MG63 (cell line): ENCODE measurements around the gene PRKAG2. TPM values are rescaled to one million over a fixed set of nuclear protein-coding genes. Genes with fewer than 3 reads are reported as not detected.
"Not testable (repeated sequence)": the region's sequence is repeated elsewhere in the genome, so short reads cannot be mapped to it uniquely, and the experiment has no call there.

Experiments
- DNase-seq: peaks from one replicate; pipeline ENCODE4 v3.0.0-alpha.2; 2020
- H3K27me3 ChIP-seq: fragments of 250-450 bp; sonication (Bioruptor Pico); 2 replicates; pipeline ENCODE4 v1.5.1; 2020; ENCODE audit warnings: mild to moderate bottlenecking, moderate library complexity
- H3K36me3 ChIP-seq: fragments of 250-450 bp; sonication (Bioruptor Pico); 2 replicates; pipeline ENCODE4 v1.5.1; 2020; ENCODE audit warnings: mild to moderate bottlenecking, moderate library complexity
- H3K4me3 ChIP-seq: fragments of 250-450 bp; sonication (Bioruptor Pico); 2 replicates; pipeline ENCODE4 v1.5.1; 2020; ENCODE audit warnings: mild to moderate bottlenecking, moderate library complexity
- H3K9me3 ChIP-seq: fragments of 250-450 bp; sonication (Bioruptor Pico); 2 replicates; pipeline ENCODE4 v1.5.1; 2020; ENCODE audit warnings: mild to moderate bottlenecking, moderate library complexity
- total RNA-seq: library from RNA; depleted of rRNA; stranded (reverse); fragments of >200 nt; shearing (Covaris generic); gene quantifications from 2 replicates; pipeline ENCODE4 v1.2.3, GENCODE V29; 2014; ENCODE audit warnings: low replicate concordance

The PRKAG2 gene
- total RNA-seq, 1 experiment from 2014 or later: 15.2 TPM

DNA sequence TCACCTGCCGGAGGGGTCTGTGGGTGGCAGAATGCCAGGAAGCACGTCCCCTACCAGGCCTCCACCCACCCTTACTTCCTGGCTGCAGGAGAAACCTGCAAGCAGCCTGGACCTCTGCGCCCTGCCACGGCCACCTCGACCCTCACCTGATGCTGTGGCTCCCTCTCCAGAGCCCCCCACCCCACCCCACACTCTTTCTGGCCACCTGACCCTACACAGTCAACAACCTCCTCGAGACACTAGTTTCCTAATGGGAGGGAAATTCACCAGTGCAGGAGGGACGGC, 91.3 kb downstream of the PRKAG2 start:
- H3K36me3 ChIP-seq: no peaks in the 10 kb centered on the region
- no peak for DNase-seq
- H3K27me3 ChIP-seq: no peaks in the 10 kb centered on the region
- no peak overlapping the region for H3K4me3 ChIP-seq
- H3K9me3 ChIP-seq: no peaks in the 10 kb centered on the region

DNA sequence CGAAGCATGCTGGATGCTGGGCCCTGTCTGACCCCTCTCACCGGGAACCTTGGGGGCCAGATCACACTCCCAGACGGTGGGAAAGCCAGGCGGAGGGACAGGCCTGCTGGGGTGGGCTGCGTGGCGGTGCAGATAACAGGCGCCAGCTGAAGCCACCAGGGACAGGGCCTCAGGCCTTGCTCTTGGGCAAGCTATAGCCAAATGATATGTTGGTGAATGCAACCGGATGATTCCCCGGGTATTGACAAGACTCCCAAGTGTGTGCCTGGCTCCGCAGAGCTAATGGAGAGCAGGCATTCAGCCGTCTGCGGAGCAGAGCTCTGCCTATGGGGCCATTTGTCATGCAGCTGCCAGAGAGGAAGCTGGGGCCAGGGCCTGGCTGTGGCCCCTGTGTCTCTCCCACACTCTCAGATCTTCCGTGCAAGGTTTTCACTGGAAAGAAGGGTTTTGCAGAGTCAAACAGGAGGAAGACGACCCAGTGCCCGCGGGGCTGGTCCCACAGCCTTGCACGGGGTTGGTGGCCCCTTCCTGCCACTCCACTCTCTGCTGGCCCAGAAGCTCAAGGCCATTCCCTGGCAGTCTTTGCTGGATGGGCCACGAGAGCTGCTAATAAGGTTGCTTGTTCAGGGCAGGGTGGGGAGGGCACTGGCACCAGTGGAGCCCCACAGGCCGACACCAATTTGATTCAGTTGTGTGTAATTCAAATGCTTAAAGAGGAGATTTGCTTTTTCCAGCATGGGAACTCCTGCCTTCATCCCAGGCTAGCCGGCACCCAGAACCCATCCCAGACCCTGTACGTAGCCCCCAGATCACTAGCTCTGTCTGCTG, 91.8 kb downstream of the PRKAG2 start:
- no peak overlapping the region for H3K4me3 ChIP-seq
- H3K27me3 ChIP-seq: no peaks in the 10 kb centered on the region
- DNase-seq: no peak
- H3K36me3 ChIP-seq: no peaks in the 10 kb centered on the region
- no peaks in the 10 kb centered on the region for H3K9me3 ChIP-seq

DNA sequence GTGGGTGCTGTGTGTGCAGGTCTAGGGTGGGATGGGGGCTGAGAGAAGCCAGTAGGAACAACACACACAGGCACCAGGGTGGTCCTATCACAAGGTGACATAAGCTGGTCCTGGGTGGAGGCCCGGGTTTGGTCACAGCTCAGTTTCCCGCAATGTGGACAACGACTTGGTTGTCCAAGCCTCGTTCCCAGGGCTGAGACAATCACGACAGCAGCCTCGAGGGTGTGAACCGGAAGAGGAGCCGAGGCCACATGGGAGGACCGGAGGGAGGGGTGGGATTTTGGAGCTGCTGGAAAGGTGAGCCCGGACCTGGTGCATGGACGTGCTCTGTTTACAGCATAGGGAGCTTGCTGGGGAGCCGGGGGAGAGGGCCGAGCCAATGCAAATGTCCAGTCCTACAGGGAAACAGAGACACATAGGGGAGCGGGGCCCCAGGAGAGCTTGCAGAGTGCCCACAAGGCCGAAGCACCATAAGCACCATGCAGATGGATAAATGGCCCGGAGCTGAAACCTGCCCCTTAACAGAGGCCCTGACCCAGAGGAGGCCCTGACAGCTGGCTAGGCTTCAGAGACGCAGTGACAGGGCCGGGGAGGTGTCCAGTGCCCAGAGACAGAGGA, 92.8 kb downstream of the PRKAG2 start:
- Histone ChIP-seq H3K27me3 (no peaks in the 10 kb centered on the region), H3K9me3 (no peaks in the 10 kb centered on the region), H3K36me3 (no peaks in the 10 kb centered on the region), H3K4me3 (no peak overlapping the region)
- no peak for DNase-seq

DNA sequence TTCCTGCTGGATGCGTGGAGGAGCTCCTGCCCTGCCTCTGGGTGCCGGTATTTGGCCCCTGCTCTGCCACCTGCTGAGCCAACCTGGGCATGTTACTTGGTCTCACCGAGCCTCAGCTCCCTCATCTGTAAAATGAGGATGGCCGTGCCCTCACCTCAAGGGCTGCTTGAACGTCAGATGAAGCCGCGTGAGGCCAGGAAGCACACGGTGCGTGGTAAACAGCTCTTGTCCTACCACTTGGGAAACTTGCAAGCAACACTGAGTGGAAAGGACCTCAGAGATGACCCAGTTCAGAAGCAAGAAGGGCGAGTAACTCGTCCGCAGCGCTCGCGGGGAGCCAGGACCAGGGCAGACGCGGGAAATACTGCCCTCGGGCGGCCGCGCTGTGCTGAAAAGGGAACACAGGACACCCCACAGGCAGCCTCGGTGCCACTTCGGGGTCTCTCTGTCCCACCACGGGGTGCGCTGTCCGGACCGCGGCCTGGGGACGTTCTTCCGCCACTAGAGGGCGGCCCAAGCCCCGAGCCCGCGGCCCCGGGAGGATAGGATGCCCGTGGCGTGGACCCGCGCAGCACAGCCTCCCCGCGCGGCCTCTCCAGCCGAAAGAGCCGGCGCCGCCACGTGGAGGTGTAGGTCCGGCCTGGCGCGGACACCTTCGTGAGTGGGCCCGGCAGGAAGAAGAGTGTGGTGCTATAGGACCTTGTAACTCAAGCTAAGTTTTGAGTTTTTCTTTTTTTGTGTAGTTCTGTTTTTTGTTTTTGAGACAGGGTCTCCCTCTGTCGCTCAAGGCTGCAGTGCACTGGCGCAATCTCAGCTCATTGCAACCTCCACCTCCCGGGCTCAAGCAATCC, 94.1 kb downstream of the PRKAG2 start:
- no peaks in the 10 kb centered on the region for H3K9me3 ChIP-seq
- no peak overlapping the region for H3K4me3 ChIP-seq
- H3K27me3 ChIP-seq: no peaks in the 10 kb centered on the region
- H3K36me3 ChIP-seq: no peaks in the 10 kb centered on the region
- DNase-seq: peak; percentile 33

DNA sequence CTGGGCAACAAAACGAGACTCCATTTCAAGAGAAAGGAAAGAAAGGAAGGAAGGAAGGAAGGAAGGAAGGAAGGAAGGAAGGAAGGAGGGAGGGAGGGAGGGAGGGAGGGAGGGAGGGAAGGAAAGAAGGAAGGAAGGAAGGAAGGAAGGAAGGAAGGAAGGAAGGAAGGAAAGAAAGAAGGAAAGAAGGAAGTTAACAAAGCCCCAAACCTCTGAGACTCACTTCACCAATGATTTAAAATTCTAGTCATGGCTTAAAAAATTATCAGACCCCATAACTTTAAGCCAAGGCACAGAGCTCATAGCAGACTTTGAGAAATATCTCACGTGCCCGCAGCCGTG, 94.7 kb downstream of the PRKAG2 start:
- not testable (repeated sequence) for H3K4me3 ChIP-seq, H3K9me3 ChIP-seq, DNase-seq, H3K36me3 ChIP-seq, H3K27me3 ChIP-seq

DNA sequence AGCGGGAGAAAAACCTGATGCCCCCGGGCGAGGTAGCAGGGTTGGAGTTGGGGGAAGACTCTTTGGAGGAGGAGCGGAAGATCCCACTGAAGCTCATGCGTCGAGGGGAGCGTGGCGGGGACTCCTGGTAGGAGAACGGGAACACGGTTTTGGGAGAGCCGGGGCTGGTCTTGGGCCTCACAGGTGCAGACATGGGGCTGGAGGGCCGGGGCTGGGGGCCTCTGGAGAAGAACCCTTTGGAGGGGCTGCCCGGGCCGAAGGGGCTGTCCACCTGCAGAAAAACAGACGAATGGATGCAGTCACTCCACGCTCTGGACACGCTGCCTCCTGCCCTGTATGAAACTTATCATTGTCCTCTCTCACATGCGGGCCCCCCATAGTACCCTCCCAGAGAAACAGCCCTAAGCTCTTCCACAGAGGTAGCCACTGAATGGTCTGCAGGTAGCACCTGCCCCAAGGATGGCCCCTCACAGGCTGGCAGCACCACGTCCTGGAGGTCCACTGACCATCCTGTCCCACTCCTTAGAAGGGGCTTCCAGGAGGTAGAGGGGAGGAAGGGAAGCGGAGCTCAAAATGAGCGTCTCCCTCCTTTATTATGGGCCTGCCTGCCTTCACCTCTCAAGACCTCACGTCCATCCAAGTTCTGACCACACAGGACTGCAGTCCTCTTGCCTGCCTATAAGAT, 95.6 kb downstream of the PRKAG2 start:
- no peaks in the 10 kb centered on the region for H3K9me3 ChIP-seq
- no peak for DNase-seq
- H3K4me3 ChIP-seq: no peak overlapping the region
- H3K27me3 ChIP-seq: no peaks in the 10 kb centered on the region
- no peaks in the 10 kb centered on the region for H3K36me3 ChIP-seq

DNA sequence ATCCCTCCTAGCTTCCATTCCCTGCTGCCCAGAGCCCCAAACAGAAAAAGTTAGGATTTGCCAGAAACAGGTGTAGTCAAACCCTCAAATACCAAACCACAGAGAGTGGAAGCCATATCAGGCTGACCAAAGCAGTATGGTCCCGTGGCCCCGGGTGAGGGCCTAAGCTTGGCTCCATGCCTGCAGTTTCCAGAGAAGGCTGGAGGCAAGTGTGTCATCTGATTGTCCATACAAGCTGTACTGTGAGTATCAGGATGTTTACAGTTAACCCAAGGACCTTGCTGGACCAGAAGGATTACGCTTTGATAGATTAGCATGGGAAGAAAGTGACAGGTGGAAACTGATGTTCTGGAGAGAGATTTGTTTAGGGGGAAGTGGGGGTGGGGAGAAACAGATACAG, 96.3 kb downstream of the PRKAG2 start:
- no peak for DNase-seq
- H3K4me3 ChIP-seq: no peak overlapping the region
- H3K36me3 ChIP-seq: no peaks in the 10 kb centered on the region
- no peaks in the 10 kb centered on the region for H3K27me3 ChIP-seq
- no peaks in the 10 kb centered on the region for H3K9me3 ChIP-seq

DNA sequence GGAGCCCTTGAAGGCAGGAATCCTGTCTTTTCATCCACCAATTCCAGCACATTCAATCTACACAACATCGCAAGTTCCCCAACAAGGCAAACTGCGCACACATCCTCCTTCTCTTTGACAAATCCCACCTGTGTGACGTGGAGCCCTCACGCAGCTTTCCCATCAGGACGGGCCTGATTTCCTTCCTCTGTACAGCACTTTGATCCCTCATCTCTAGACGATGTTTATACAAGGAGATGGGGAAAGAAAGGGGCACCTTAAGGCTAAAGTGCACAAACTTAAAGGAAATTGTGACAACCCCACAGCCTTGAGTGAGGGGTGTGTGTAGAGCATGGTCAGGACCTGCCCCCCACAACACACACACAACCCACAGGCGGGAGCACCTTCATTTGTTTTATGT, 97.2 kb downstream of the PRKAG2 start:
- no peaks in the 10 kb centered on the region for H3K27me3 ChIP-seq
- DNase-seq: no peak
- H3K4me3 ChIP-seq: no peak overlapping the region
- H3K36me3 ChIP-seq: no peaks in the 10 kb centered on the region
- no peaks in the 10 kb centered on the region for H3K9me3 ChIP-seq

DNA sequence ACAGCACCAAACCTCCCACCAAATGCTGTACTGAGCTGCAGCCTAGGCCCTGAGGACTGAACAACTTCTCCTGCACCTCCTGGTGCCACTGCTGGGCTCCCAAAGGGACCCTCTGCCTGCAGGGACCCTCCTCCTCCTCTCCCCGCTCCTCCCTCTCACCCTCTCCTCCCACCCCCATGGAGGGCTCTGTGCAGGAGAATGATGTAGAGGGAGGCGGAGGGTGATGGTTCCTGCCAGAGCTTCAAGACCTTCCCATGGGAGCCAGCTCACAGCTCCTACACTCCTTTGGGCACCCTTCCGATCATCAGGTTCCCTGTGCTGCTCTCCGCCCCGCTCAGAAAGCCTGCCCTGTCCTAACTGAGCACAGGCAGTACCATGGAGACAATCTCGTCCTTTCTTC, 97.7 kb downstream of the PRKAG2 start:
- Histone ChIP-seq H3K9me3 (no peaks in the 10 kb centered on the region), H3K4me3 (no peak overlapping the region), H3K27me3 (no peaks in the 10 kb centered on the region), H3K36me3 (no peaks in the 10 kb centered on the region)
- DNase-seq: no peak

DNA sequence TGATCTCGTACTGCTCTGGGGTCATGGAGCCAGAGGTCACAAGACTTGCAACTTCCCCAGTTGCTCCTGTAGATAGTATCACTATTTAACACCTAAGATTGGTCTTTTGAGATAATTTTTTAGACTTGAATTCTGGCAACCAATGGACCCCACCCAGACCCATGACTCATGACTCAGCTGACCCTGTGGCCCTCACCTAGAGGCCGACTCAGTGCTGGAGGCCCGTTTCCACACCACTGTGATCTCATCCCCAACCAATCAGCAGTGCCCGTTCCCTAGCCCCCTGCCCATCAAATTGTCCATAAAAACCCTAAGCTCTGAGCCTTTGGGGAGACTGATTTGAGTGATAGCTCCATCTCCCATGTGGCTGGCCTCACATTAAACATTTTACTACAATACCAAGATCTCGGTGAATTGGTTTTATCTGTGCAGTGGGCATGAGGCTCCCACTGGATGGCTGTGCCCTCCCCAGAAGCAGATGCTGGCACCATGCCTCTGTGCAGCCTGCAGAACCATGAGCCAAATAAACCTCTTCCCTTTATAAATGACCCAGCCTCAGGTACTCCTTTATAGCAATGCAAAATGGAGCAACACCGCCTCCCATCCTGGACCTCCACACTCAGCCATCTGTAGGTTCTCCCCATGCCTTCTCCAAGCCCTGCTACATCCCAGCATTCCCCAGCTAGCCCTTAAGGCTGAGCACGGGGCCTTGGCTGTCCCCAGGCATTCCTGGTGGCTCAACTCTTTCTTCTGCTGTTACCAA, 98.8 kb downstream of the PRKAG2 start:
- no peak overlapping the region for H3K4me3 ChIP-seq
- H3K27me3 ChIP-seq: no peaks in the 10 kb centered on the region
- H3K9me3 ChIP-seq: no peaks in the 10 kb centered on the region
- DNase-seq: no peak
- no peaks in the 10 kb centered on the region for H3K36me3 ChIP-seq

DNA sequence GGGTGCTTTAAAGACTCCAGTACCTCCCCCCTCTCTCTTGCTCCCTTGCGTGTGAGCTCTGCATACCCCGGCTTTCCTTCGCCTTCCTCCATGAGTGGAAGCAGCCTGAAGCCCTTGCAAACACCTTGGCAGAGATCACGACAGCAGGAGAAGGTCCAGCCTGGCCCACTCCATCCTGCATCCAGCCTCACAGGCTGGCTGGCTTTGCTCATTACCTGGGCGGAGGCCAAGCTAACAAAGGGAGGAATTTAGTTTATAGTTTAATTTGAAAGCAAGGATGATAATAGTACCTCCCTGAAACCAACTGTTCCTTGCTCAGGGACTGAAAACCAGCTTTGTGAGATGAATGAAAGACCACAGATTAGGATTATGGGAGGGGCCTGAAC, 99.4 kb downstream of the PRKAG2 start:
- H3K27me3 ChIP-seq: no peaks in the 10 kb centered on the region
- no peak for DNase-seq
- H3K4me3 ChIP-seq: no peak overlapping the region
- no peaks in the 10 kb centered on the region for H3K9me3 ChIP-seq
- H3K36me3 ChIP-seq: no peaks in the 10 kb centered on the region

DNA sequence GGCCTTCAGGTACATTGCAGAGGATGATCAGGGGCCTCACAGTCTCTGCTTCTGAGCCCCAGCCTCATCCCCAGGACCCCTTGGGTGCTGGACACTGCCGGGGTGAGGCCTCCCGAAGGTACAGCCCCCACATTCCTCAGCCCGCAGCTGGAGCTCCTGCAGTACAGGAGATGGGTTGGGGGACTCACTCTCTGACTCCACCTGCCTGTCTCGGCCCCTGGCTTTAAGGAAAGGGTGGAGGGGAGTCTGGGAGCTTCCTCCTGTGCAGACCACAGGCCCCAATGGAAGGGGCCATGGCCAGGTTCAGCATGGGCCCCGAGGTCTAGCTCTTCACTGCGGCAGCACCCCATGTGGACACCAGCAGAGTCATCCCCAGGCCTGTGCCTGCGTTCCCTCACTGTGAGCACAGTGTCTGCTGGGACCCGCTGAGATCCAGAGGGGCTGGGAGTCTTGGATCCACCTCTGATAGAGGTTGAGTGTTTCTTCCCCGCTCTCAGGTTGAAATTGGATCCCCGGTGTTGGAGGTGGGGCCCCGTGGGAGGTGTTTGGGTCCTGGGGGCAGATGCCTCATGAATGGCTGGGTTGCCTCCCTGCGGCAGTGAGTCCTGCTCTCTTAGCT, 99.9 kb downstream of the PRKAG2 start:
- no peaks in the 10 kb centered on the region for H3K27me3 ChIP-seq
- H3K9me3 ChIP-seq: no peaks in the 10 kb centered on the region
- no peaks in the 10 kb centered on the region for H3K36me3 ChIP-seq
- no peak overlapping the region for H3K4me3 ChIP-seq
- no peak for DNase-seq

DNA sequence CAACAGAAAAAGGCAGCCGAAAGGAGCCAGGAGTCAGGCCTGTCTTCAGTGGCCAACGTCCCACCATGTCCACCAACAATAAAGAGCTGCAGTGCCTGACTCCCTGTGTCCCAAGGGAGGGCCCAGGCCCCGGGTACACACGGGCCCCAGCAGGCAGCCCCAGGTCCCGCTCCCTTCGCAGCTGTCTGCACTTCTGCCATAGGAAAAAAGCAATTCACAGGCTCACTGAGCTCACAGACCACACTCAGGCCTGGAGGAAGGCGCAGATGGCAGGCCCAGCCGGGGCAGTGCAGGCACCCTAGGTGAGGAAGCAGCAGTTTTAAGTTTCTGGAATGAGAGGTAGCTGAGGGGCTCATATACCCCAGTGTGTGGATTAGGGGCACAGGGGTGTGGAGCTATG, 100.5 kb downstream of the PRKAG2 start:
- H3K9me3 ChIP-seq: no peaks in the 10 kb centered on the region
- no peak for DNase-seq
- no peak overlapping the region for H3K4me3 ChIP-seq
- no peaks in the 10 kb centered on the region for H3K36me3 ChIP-seq
- no peaks in the 10 kb centered on the region for H3K27me3 ChIP-seq

DNA sequence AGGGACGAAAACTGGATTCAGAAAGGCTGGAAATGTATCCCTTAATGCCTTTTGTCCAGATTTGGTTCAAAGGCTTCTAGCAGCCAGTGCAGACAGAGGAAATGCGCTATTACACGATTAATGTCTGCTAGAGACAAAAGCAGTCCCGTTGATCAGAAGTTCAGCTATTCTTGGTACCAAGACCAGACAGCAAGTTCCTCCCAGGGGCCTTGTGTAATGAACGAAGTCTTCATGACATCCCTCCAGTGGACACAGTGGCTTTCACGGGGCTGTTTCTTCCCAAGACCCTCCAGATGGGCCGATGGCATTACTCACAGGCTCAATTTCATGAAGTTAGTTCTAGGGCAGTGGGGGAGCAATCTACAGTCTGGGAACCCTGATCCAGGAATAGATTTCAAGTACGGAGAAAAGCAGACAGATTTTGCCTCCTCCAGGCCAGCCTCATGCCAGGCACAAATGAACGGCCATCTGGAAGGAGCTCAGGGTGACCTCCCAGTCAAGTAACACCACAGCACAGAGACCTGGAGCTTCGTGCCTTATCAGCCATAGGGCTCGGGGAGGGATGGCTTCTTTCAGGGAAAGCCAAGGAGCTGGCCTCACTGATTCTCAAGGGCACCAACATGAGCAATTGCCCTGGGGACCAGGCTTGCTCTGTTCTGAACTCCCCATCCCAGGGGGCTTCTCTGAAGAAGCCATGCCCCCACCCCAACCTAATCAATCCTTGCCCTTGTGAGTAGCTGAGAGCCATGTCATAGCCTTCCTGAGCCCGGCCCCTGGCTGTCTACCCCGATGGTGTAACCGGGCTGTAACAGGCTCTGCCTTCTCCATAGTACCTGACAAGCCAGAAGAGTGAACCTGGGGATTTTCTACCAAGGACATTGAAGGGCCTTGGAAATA, 101.1 kb downstream of the PRKAG2 start:
- DNase-seq: no peak
- no peaks in the 10 kb centered on the region for H3K27me3 ChIP-seq

DNA sequence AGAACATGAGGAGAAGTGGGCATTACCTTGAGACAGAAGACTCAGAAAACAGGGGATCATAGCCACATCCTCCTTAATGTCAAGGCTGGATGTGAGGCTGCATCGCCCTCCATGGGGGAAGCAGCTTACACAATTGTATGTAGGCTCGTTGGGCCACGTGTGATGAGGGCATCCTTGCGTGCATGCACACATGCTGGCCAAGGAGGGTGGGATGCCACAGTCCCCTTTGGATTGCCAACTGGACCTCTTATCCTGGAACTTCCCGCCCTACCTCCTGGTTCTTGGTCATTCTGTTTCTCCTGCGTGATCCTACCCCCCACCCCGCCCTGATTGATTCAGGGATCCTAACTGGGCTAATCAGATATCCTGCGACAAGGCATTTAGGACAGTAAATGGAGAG, 102.0 kb downstream of the PRKAG2 start:
- H3K27me3 ChIP-seq: no peaks in the 10 kb centered on the region
- no peak for DNase-seq
- H3K9me3 ChIP-seq: no peaks in the 10 kb centered on the region
- H3K36me3 ChIP-seq: no peaks in the 10 kb centered on the region
- H3K4me3 ChIP-seq: no peak overlapping the region

More for the DNA sequence above, 101.1 kb downstream of the PRKAG2 start:
- Histone ChIP-seq H3K36me3 (no peaks in the 10 kb centered on the region), H3K9me3 (no peaks in the 10 kb centered on the region), H3K4me3 (no peak overlapping the region)
